Measurements from ENCODE around the gene FMC1. TPM values are rescaled to one million over a fixed set of nuclear protein-coding genes. Genes with fewer than 3 reads are reported as not detected.
A peak's percentile ranks its signal among the peaks of the same experiment; 100 is the strongest.

FMC1 gene
- total RNA-seq, 1 donor from 2014 or later: 13.5 TPM

GRCh38 chr7:139359366-139360209 lies 18.5 kb downstream of the FMC1 start, which contains the start of gene LUC7L2:
Gene LUC7L2, plus strand, starts transcription at chr7:139359894. Its CDS starts 368 bp downstream, at chr7:139360262.
- peaks cover 39% of the 10 kb centered on the region for H3K4me1 Mint-ChIP-seq (ENCODE audit: unreplicated experiment)
- TF ChIP-seq CTCF (IDR thresholded peaks at IDR 0.05): no peak
- peaks cover 13% of the 10 kb centered on the region for H3K36me3 Mint-ChIP-seq (ENCODE audit: unreplicated experiment)
- peak; percentile 100 for DNase-seq (ENCODE audit: extremely low spot score, unreplicated experiment)
- no peaks in the 10 kb centered on the region for H3K27me3 Mint-ChIP-seq (ENCODE audit: unreplicated experiment)
- peak within 1 kb of the TSS; percentile 99 for H3K27ac Mint-ChIP-seq (ENCODE audit: unreplicated experiment)
- peak within 1 kb of the TSS; percentile 96 for H3K4me3 Mint-ChIP-seq (ENCODE audit: unreplicated experiment)
- H3K9me3 Mint-ChIP-seq (ENCODE audit: unreplicated experiment): no peaks in the 10 kb centered on the region

- no peak for TF ChIP-seq CTCF (IDR thresholded peaks at IDR 0.05)
- Mint-ChIP-seq H3K4me1 (ENCODE audit: unreplicated experiment) (peaks cover 42% of the 10 kb centered on the region), H3K36me3 (ENCODE audit: unreplicated experiment) (peaks cover 14% of the 10 kb centered on the region), H3K4me3 (ENCODE audit: unreplicated experiment) (peak overlapping the region; percentile 96), H3K9me3 (ENCODE audit: unreplicated experiment) (no peaks in the 10 kb centered on the region), H3K27me3 (ENCODE audit: unreplicated experiment) (no peaks in the 10 kb centered on the region), H3K27ac (ENCODE audit: unreplicated experiment) (peak overlapping the region; percentile 99)
- DNase-seq (ENCODE audit: extremely low spot score, unreplicated experiment): peak; percentile 98
Measured at GRCh38 chr7:139360210-139360947, 19.2 kb downstream of the FMC1 start.

- H3K27ac Mint-ChIP-seq (ENCODE audit: unreplicated experiment): peak overlapping the region; percentile 99
- H3K4me3 Mint-ChIP-seq (ENCODE audit: unreplicated experiment): peak overlapping the region; percentile 96
- H3K4me1 Mint-ChIP-seq (ENCODE audit: unreplicated experiment): peaks cover 47% of the 10 kb centered on the region
- DNase-seq (ENCODE audit: extremely low spot score, unreplicated experiment): no peak
- no peaks in the 10 kb centered on the region for H3K9me3 Mint-ChIP-seq (ENCODE audit: unreplicated experiment)
- H3K36me3 Mint-ChIP-seq (ENCODE audit: unreplicated experiment): peaks cover 11% of the 10 kb centered on the region
- H3K27me3 Mint-ChIP-seq (ENCODE audit: unreplicated experiment): no peaks in the 10 kb centered on the region
- TF ChIP-seq CTCF (IDR thresholded peaks at IDR 0.05): no peak
Measured at GRCh38 chr7:139360948-139361307, 19.8 kb downstream of the FMC1 start.

GRCh38 chr7:139361523-139361922 lies 20.4 kb downstream of the FMC1 start:
- peak overlapping the region; percentile 99 for H3K27ac Mint-ChIP-seq (ENCODE audit: unreplicated experiment)
- no peak for DNase-seq (ENCODE audit: extremely low spot score, unreplicated experiment)
- no peaks in the 10 kb centered on the region for H3K27me3 Mint-ChIP-seq (ENCODE audit: unreplicated experiment)
- H3K9me3 Mint-ChIP-seq (ENCODE audit: unreplicated experiment): no peaks in the 10 kb centered on the region
- peaks cover 51% of the 10 kb centered on the region for H3K4me1 Mint-ChIP-seq (ENCODE audit: unreplicated experiment)
- TF ChIP-seq CTCF (IDR thresholded peaks at IDR 0.05): no peak
- peak overlapping the region; percentile 96 for H3K4me3 Mint-ChIP-seq (ENCODE audit: unreplicated experiment)
- peaks cover 11% of the 10 kb centered on the region for H3K36me3 Mint-ChIP-seq (ENCODE audit: unreplicated experiment)

- H3K27ac Mint-ChIP-seq (ENCODE audit: unreplicated experiment): peak overlapping the region; percentile 56
- H3K36me3 Mint-ChIP-seq (ENCODE audit: unreplicated experiment): peaks cover 4% of the 10 kb centered on the region
- no peak for DNase-seq (ENCODE audit: extremely low spot score, unreplicated experiment)
- no peaks in the 10 kb centered on the region for H3K27me3 Mint-ChIP-seq (ENCODE audit: unreplicated experiment)
- no peaks in the 10 kb centered on the region for H3K9me3 Mint-ChIP-seq (ENCODE audit: unreplicated experiment)
- TF ChIP-seq CTCF (IDR thresholded peaks at IDR 0.05): no peak
- peaks cover 48% of the 10 kb centered on the region for H3K4me1 Mint-ChIP-seq (ENCODE audit: unreplicated experiment)
- H3K4me3 Mint-ChIP-seq (ENCODE audit: unreplicated experiment): no peak overlapping the region
Measured at GRCh38 chr7:139362302-139362701, 21.2 kb downstream of the FMC1 start.
